Type B pancreatic cell (in vitro differentiated cells): Measurements from ENCODE around the gene MYPOP. TPM values are rescaled to one million over a fixed set of nuclear protein-coding genes. Genes with fewer than 3 reads are reported as not detected.

Experiments
- DNase-seq: peaks from one replicate; pipeline ENCODE4 v3.0.0; 2021; ENCODE audit warnings: mixed read lengths; ENCODE audit not compliant: unreplicated experiment; ENCODE audit errors: extremely low spot score
- H3K27ac Mint-ChIP-seq: 2 replicates; pipeline ENCODE4 v1.8.0; 2021; ENCODE audit warnings: mild to moderate bottlenecking, mixed read lengths
- H3K27me3 Mint-ChIP-seq: 2 replicates; pipeline ENCODE4 v1.8.0; 2021; ENCODE audit warnings: mixed read lengths
- H3K36me3 Mint-ChIP-seq: 2 replicates; pipeline ENCODE4 v1.8.0; 2021; ENCODE audit warnings: mixed read lengths
- H3K4me1 Mint-ChIP-seq: one replicate; pipeline ENCODE4 v1.8.0; 2021; ENCODE audit warnings: mixed read lengths; ENCODE audit not compliant: unreplicated experiment
- H3K4me3 Mint-ChIP-seq: 2 replicates; pipeline ENCODE4 v1.8.0; 2021; ENCODE audit warnings: mild to moderate bottlenecking, mixed read lengths
- H3K9me3 Mint-ChIP-seq: 2 replicates; pipeline ENCODE4 v1.8.0; 2021; ENCODE audit warnings: mixed read lengths
- CTCF ChIP-seq: fragments of 200-600 bp; sonication (generic); conservative IDR thresholded peaks from 2 replicates; pipeline ENCODE4 v1.5.0; 2021; ENCODE audit warnings: antibody characterized with exemption, mild to moderate bottlenecking
- total RNA-seq: library from RNA; stranded (reverse); gene quantifications from 2 replicates; pipeline ENCODE4 v1.2.1, GENCODE V29; 2021; ENCODE audit warnings: low replicate concordance

Gene MYPOP
- total RNA-seq, 1 donor from 2014 or later: 8.5 TPM

GRCh38 chr19:45927565-45928261, 25.3 kb upstream of the MYPOP start:
- Mint-ChIP-seq H3K27me3 (peaks cover 34% of the 10 kb centered on the region), H3K27ac (peak overlapping the region; percentile 17), H3K4me1 (peaks cover 4% of the 10 kb centered on the region), H3K9me3 (no peaks in the 10 kb centered on the region), H3K36me3 (no peaks in the 10 kb centered on the region), H3K4me3 (peak overlapping the region; percentile 40)
- TF ChIP-seq CTCF: peak; percentile 26
- peak; percentile 88 for DNase-seq

GRCh38 chr19:45924891-45925447, 22.6 kb upstream of the MYPOP start:
- Mint-ChIP-seq H3K9me3 (no peaks in the 10 kb centered on the region), H3K36me3 (no peaks in the 10 kb centered on the region), H3K4me1 (peaks cover 4% of the 10 kb centered on the region), H3K4me3 (no peak overlapping the region), H3K27me3 (peaks cover 28% of the 10 kb centered on the region), H3K27ac (no peak overlapping the region)
- no peak for TF ChIP-seq CTCF
- no peak for DNase-seq

GRCh38 chr19:45922281-45922680, 19.9 kb upstream of the MYPOP start:
- Mint-ChIP-seq H3K4me3 (no peak overlapping the region), H3K27ac (no peak overlapping the region), H3K27me3 (peaks cover 31% of the 10 kb centered on the region), H3K9me3 (no peaks in the 10 kb centered on the region), H3K36me3 (no peaks in the 10 kb centered on the region), H3K4me1 (no peaks in the 10 kb centered on the region)
- peak; percentile 62 for TF ChIP-seq CTCF
- DNase-seq: no peak

GRCh38 chr19:45920458-45920857, 18.0 kb upstream of the MYPOP start:
- no peaks in the 10 kb centered on the region for H3K36me3 Mint-ChIP-seq
- no peaks in the 10 kb centered on the region for H3K4me1 Mint-ChIP-seq
- no peak overlapping the region for H3K27ac Mint-ChIP-seq
- no peaks in the 10 kb centered on the region for H3K9me3 Mint-ChIP-seq
- H3K27me3 Mint-ChIP-seq: peaks cover 30% of the 10 kb centered on the region
- DNase-seq: no peak
- no peak overlapping the region for H3K4me3 Mint-ChIP-seq
- no peak for TF ChIP-seq CTCF

GRCh38 chr19:45919678-45920077, 17.3 kb upstream of the MYPOP start:
- H3K27me3 Mint-ChIP-seq: peaks cover 30% of the 10 kb centered on the region
- no peak for DNase-seq
- no peak overlapping the region for H3K4me3 Mint-ChIP-seq
- H3K4me1 Mint-ChIP-seq: no peaks in the 10 kb centered on the region
- TF ChIP-seq CTCF: no peak
- H3K36me3 Mint-ChIP-seq: no peaks in the 10 kb centered on the region
- no peaks in the 10 kb centered on the region for H3K9me3 Mint-ChIP-seq
- no peak overlapping the region for H3K27ac Mint-ChIP-seq
